ENCODE measurements around the gene LRRTM4. TPM values are rescaled to one million over a fixed set of nuclear protein-coding genes. Genes with fewer than 3 reads are reported as not detected.

LRRTM4 gene
- polyA plus RNA-seq, 1 donor (not counting 4 experiments of a cell fraction or from before 2014, with no cell fraction given), result not detected

DNA sequence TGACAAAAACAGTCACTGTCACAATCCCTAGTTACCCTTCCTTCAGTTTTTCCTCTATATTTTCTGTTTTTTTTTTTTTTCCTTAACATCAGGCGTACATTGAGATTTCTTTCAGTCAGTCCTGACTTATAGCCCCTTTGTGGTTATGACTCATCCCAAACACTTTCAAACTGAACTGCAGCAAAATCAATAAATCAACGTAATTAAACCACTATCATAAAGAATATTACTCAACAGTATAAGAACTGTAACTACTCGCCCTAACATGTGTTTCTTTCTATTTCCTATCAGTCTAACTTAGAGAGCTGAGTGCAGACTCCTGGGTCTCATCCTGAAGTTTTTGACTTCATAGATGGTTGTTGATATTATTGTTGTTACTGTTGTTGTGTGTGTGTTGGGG, 523.5 kb downstream of the LRRTM4 start:
- DNase-seq (ENCODE audit: low read depth, low spot score), result no peak
- Histone ChIP-seq H3K9me3 (ENCODE audit: control insufficient read depth, low read depth, low read length) (no peaks in the 10 kb centered on the region), H3K27ac (ENCODE audit: control insufficient read depth, insufficient read depth, low read length) (no peak overlapping the region), H3K9ac (ENCODE audit: control insufficient read depth, extremely low read depth, insufficient read depth, low read length) (no peak overlapping the region), H3K27me3 (ENCODE audit: control insufficient read depth, extremely low read depth, insufficient read depth, low read length) (no peaks in the 10 kb centered on the region), H3K36me3 (ENCODE audit: control insufficient read depth in 2 of 2, extremely low read depth in 1 of 2, insufficient read depth in 2 of 2, low read length in 2 of 2) (no peaks in the 10 kb centered on the region), H2AFZ (ENCODE audit: control insufficient read depth, low read length) (no peak overlapping the region), H3K4me2 (ENCODE audit: control insufficient read depth, extremely low read depth, insufficient read depth, low read depth, low read length) (no peak overlapping the region), H3K9me1 (ENCODE audit: control insufficient read depth, extremely low read depth, insufficient read depth, low read length) (no peaks in the 10 kb centered on the region), H3K79me2 (ENCODE audit: control insufficient read depth, insufficient read depth, low read length) (no peaks in the 10 kb centered on the region), H3K4me1 (ENCODE audit: control insufficient read depth, extremely low read depth, insufficient read depth, low read length) (no peaks in the 10 kb centered on the region), H4K20me1 (ENCODE audit: control insufficient read depth, extremely low read depth, insufficient read depth, low read length) (no peaks in the 10 kb centered on the region), H3K4me3 (ENCODE audit: control insufficient read depth in 2 of 3, extremely low read depth in 1 of 3, insufficient read depth in 2 of 3, low read depth in 1 of 3, low read length in 3 of 3) (no peak overlapping the region)
- TF ChIP-seq EZH2 (IDR thresholded peaks at IDR 0.05; ENCODE audit: low read length), result no peak
- no peak for TF ChIP-seq CTCF (optimal IDR thresholded peaks at IDR 0.05 in 1 of 3, IDR thresholded peaks at IDR 0.05 in 1 of 3, conservative IDR thresholded peaks at IDR 0.05 in 1 of 3; ENCODE audit: extremely low read depth in 1 of 3, insufficient read depth in 2 of 3, low read length in 3 of 3)
- dilution Hi-C loops (cut with MboI; ENCODE audit: extremely low pct_ligation_motif_present, low sequenced_read_pairs), result no loop called here
- FAIRE-seq, result no peak

- Histone ChIP-seq H4K20me1 (ENCODE audit: control insufficient read depth, extremely low read depth, insufficient read depth, low read length) (no peaks in the 10 kb centered on the region), H3K4me1 (ENCODE audit: control insufficient read depth, extremely low read depth, insufficient read depth, low read length) (no peaks in the 10 kb centered on the region), H3K9me1 (ENCODE audit: control insufficient read depth, extremely low read depth, insufficient read depth, low read length) (no peaks in the 10 kb centered on the region), H3K9me3 (ENCODE audit: control insufficient read depth, low read depth, low read length) (no peaks in the 10 kb centered on the region), H3K79me2 (ENCODE audit: control insufficient read depth, insufficient read depth, low read length) (no peaks in the 10 kb centered on the region), H3K27ac (ENCODE audit: control insufficient read depth, insufficient read depth, low read length) (no peak overlapping the region), H2AFZ (ENCODE audit: control insufficient read depth, low read length) (no peak overlapping the region), H3K27me3 (ENCODE audit: control insufficient read depth, extremely low read depth, insufficient read depth, low read length) (no peaks in the 10 kb centered on the region), H3K36me3 (ENCODE audit: control insufficient read depth in 2 of 2, extremely low read depth in 1 of 2, insufficient read depth in 2 of 2, low read length in 2 of 2) (no peaks in the 10 kb centered on the region), H3K9ac (ENCODE audit: control insufficient read depth, extremely low read depth, insufficient read depth, low read length) (no peak overlapping the region), H3K4me3 (ENCODE audit: control insufficient read depth in 2 of 3, extremely low read depth in 1 of 3, insufficient read depth in 2 of 3, low read depth in 1 of 3, low read length in 3 of 3) (no peak overlapping the region), H3K4me2 (ENCODE audit: control insufficient read depth, extremely low read depth, insufficient read depth, low read depth, low read length) (no peak overlapping the region)
- dilution Hi-C loops (cut with MboI; ENCODE audit: extremely low pct_ligation_motif_present, low sequenced_read_pairs), result no loop called here
- DNase-seq (ENCODE audit: low read depth, low spot score) (no peak), FAIRE-seq (no peak)
- TF ChIP-seq CTCF (optimal IDR thresholded peaks at IDR 0.05 in 1 of 3, IDR thresholded peaks at IDR 0.05 in 1 of 3, conservative IDR thresholded peaks at IDR 0.05 in 1 of 3; ENCODE audit: extremely low read depth in 1 of 3, insufficient read depth in 2 of 3, low read length in 3 of 3) (no peak), EZH2 (IDR thresholded peaks at IDR 0.05; ENCODE audit: low read length) (no peak)
Measured at GRCh38 chr2:76998152-76998551, 524.0 kb downstream of the LRRTM4 start.
